Measurements from ENCODE around the gene DOK6. TPM values are rescaled to one million over a fixed set of nuclear protein-coding genes. Genes with fewer than 3 reads are reported as not detected.

Gene DOK6
- total and polyA plus RNA-seq, 9 of the 15 experiments (the other 6 are each of a cell fraction or from before 2014, with no cell fraction given) = not detected

- TF ChIP-seq, protein P1, sequence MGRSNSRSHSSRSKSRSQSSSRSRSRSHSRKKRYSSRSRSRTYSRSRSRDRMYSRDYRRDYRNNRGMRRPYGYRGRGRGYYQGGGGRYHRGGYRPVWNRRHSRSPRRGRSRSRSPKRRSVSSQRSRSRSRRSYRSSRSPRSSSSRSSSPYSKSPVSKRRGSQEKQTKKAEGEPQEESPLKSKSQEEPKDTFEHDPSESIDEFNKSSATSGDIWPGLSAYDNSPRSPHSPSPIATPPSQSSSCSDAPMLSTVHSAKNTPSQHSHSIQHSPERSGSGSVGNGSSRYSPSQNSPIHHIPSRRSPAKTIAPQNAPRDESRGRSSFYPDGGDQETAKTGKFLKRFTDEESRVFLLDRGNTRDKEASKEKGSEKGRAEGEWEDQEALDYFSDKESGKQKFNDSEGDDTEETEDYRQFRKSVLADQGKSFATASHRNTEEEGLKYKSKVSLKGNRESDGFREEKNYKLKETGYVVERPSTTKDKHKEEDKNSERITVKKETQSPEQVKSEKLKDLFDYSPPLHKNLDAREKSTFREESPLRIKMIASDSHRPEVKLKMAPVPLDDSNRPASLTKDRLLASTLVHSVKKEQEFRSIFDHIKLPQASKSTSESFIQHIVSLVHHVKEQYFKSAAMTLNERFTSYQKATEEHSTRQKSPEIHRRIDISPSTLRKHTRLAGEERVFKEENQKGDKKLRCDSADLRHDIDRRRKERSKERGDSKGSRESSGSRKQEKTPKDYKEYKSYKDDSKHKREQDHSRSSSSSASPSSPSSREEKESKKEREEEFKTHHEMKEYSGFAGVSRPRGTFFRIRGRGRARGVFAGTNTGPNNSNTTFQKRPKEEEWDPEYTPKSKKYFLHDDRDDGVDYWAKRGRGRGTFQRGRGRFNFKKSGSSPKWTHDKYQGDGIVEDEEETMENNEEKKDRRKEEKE (IDR thresholded peaks at IDR 0.05; ENCODE audit: borderline replicate concordance in 1 of 2, control insufficient read depth in 1 of 2, low read depth in 2 of 2, low read length in 1 of 2) = no peak
- no peak for TF ChIP-seq SIX5 (IDR thresholded peaks at IDR 0.05; ENCODE audit: borderline replicate concordance in 1 of 2, insufficient read depth in 1 of 2, low read depth in 1 of 2, low read length in 2 of 2)
- TF ChIP-seq, protein P2, sequence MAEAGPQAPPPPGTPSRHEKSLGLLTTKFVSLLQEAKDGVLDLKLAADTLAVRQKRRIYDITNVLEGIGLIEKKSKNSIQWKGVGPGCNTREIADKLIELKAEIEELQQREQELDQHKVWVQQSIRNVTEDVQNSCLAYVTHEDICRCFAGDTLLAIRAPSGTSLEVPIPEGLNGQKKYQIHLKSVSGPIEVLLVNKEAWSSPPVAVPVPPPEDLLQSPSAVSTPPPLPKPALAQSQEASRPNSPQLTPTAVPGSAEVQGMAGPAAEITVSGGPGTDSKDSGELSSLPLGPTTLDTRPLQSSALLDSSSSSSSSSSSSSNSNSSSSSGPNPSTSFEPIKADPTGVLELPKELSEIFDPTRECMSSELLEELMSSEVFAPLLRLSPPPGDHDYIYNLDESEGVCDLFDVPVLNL (CRISPR knock-in tag; IDR thresholded peaks at IDR 0.05; ENCODE audit: low read depth) = no peak
- no peak for TF ChIP-seq ZNF583 (CRISPR knock-in tag; IDR thresholded peaks at IDR 0.05)
- 0 out of 2 replicates have a peak, but pooled peaks have one; percentile 28 for TF ChIP-seq SPI1 (IDR thresholded peaks at IDR 0.05; ENCODE audit: borderline replicate concordance, low read depth, low read length)
- no peak for TF ChIP-seq ZNF444 (CRISPR knock-in tag; IDR thresholded peaks at IDR 0.05)
- TF ChIP-seq MECOM (CRISPR knock-in tag; IDR thresholded peaks at IDR 0.05) = no peak
- TF ChIP-seq HMG20B (CRISPR knock-in tag; IDR thresholded peaks at IDR 0.05) = no peak
- no peak for TF ChIP-seq TAL1 (IDR thresholded peaks at IDR 0.05)
- TF ChIP-seq, protein P3, sequence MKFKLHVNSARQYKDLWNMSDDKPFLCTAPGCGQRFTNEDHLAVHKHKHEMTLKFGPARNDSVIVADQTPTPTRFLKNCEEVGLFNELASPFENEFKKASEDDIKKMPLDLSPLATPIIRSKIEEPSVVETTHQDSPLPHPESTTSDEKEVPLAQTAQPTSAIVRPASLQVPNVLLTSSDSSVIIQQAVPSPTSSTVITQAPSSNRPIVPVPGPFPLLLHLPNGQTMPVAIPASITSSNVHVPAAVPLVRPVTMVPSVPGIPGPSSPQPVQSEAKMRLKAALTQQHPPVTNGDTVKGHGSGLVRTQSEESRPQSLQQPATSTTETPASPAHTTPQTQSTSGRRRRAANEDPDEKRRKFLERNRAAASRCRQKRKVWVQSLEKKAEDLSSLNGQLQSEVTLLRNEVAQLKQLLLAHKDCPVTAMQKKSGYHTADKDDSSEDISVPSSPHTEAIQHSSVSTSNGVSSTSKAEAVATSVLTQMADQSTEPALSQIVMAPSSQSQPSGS (CRISPR knock-in tag; IDR thresholded peaks at IDR 0.05) = no peak
- TF ChIP-seq SRSF9 (IDR thresholded peaks at IDR 0.05; ENCODE audit: borderline replicate concordance, low read depth, low read length) = no peak
- TF ChIP-seq ZNF696 (CRISPR knock-in tag; conservative IDR thresholded peaks at IDR 0.05) = no peak
- TF ChIP-seq POLR3G (IDR thresholded peaks at IDR 0.05; ENCODE audit: extremely low read depth, insufficient read length, insufficient replicate concordance) = no peak
- TF ChIP-seq DNMT1 (IDR thresholded peaks at IDR 0.05) = no peak
- no peak for TF ChIP-seq TBL1XR1 (IDR thresholded peaks at IDR 0.05; ENCODE audit: low read length in 2 of 2)
- TF ChIP-seq PTTG1 (tag; IDR thresholded peaks at IDR 0.05; ENCODE audit: low read depth) = no peak
- no peak for TF ChIP-seq MBD2 (IDR thresholded peaks at IDR 0.05; ENCODE audit: borderline replicate concordance, low read depth)
- no peak for TF ChIP-seq PML (IDR thresholded peaks at IDR 0.05; ENCODE audit: low read length)
- TF ChIP-seq MLX (CRISPR knock-in tag; conservative IDR thresholded peaks at IDR 0.05) = no peak
- TF ChIP-seq ZNF76 (CRISPR knock-in tag; IDR thresholded peaks at IDR 0.05; ENCODE audit: borderline replicate concordance) = no peak
These were observed 438.1 kb downstream of the DOK6 start (continued) for GRCh38 chr18:69838620-69839411.
